D721Med (cell line): ENCODE data around the gene GRB7.

Experiments
- DNase-seq: peaks from one replicate; pipeline ENCODE4 v3.0.0; 2011; ENCODE audit warnings: low spot score; ENCODE audit not compliant: insufficient read length
- FAIRE-seq: peaks from 2 replicates; lab custom pipeline; 2011; peaks lifted over from hg19 to GRCh38; lab: Jason Lieb, UNC
- TF ChIP-seq, protein P1 (sequence below): IDR thresholded peaks from 2 replicates; pipeline ENCODE4 v1.5.1; 2012; ENCODE audit warnings: mild to moderate bottlenecking, control low read depth; ENCODE audit not compliant: insufficient read depth; ENCODE audit errors: missing control alignments

GRB7 gene

DNA sequence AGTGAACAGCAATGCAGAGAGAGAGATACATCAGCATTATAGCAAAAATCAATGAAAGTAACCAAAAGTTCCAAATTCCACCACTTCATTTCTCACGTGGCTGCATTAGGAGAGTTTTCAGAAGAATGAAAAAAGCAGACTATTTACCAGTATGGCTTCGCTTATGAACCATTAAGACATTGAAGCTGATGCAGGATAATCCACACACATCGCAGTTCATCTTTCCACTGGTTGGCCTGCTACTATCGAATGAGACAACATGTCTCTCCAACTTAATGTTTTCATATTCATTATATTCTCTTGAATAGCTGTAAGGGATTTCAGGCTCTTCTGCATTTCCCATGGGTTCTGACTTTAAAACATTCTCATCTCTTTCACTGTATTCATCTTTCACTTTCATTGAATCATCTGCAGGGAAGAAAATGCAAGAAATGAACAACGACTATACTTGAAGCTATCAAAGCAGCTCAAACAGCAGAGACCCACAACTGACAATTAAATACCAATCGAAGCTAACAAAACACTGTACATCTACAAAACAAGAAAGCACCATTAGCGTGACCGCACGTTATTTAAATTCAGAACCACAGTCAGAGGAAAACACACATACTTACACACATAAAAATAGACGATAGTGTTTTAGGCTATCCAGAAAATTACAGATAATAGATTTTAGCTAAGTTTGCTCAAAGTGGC, 54.9 kb downstream of the GRB7 start:
- DNase-seq (no peak), FAIRE-seq (no peak)
- TF ChIP-seq, protein P1, sequence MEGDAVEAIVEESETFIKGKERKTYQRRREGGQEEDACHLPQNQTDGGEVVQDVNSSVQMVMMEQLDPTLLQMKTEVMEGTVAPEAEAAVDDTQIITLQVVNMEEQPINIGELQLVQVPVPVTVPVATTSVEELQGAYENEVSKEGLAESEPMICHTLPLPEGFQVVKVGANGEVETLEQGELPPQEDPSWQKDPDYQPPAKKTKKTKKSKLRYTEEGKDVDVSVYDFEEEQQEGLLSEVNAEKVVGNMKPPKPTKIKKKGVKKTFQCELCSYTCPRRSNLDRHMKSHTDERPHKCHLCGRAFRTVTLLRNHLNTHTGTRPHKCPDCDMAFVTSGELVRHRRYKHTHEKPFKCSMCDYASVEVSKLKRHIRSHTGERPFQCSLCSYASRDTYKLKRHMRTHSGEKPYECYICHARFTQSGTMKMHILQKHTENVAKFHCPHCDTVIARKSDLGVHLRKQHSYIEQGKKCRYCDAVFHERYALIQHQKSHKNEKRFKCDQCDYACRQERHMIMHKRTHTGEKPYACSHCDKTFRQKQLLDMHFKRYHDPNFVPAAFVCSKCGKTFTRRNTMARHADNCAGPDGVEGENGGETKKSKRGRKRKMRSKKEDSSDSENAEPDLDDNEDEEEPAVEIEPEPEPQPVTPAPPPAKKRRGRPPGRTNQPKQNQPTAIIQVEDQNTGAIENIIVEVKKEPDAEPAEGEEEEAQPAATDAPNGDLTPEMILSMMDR, result no peak

DNA sequence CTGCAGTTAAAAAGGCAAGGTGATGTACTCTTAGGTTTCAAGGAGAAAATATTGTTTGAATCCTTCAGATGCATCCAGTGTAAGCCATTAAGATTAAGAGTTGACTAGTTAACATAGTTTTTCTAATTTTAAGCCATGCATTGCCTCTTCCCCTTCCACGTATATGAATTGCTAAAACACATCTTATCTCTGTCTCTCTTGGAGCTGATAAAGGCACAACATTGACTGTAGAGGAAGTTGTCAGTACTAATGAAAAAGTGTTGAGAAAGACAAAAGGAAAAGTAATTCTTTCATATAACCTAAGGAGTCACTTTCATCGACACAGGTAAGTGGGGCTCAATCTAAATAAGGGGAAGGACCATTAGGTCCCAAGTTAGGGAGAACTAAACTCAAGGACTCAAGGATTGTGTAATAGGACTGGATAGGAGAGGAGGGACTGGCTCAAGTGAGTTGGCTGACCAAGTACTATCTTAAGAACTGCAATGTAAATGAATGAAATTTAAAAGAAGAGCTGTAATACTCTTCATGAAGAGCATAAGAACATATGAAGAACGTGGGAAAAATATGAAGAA, 55.6 kb downstream of the GRB7 start:
- TF ChIP-seq, protein P1, result no peak
- no peak for DNase-seq
- FAIRE-seq, result no peak

DNA sequence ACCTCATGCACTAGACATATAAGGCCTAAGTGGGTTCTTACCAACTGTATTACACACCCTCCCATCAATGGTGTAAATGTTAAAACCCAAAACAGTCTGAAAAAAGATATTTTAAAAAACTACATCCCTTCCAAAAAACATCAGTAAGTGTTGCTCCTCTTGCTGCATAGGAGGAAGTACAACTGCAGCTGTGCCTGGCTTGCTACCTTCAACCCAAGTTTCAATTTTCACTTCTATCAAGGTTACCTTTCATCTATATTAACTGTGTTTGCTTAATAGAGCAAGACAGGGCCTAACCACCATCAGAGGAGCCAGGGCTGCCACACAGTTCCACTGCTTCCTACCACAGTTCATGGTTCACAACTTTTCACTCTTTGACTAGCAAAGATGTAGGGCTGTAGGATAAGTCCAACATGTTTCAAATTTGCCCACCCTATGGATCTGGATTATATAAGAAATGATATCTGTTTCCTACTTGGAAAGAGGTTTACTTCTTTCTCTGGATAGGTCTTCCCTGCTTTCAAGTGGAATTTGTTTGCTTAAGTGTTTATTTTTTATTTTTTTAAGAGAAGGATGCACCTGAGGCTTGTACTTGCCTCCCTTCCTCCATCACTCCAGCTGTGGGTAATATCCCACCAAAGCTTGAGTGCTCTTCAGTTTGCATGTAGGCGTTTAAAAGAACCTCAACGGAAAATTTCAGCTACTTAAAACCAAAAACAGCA, 56.7 kb downstream of the GRB7 start:
- no peak for DNase-seq
- FAIRE-seq, result no peak
- TF ChIP-seq, protein P1, result no peak
